K562 (cell line): Measurements from ENCODE around the gene NUSAP1. TPM values are rescaled to one million over a fixed set of nuclear protein-coding genes. Genes with fewer than 3 reads are reported as not detected.

Experiments used
- ATAC-seq: fragments of 200-7000 bp; cut with Tn5 transposase; 3 replicates; pipeline ENCODE4 v1.9.1; 2020; ENCODE audit warnings: moderate library complexity
- BruUV-seq: library from RNA; stranded (reverse); fragments of 400-500 nt; replicated peaks from 2 replicates; lab custom pipeline; 2021; lab: Mats Ljungman, UMichigan
- CTCF ChIA-PET: fragments of 300-600 bp; formaldehyde crosslinking; extraction: SDS; loops from one replicate; lab custom pipeline; 2021; ENCODE audit warnings: low intra/inter-chr PET ratio; lab: Yijun Ruan, JAX
- POLR2A ChIA-PET: fragments of 300-600, 350-650 bp; sonication (Branson Sonifier 250); formaldehyde crosslinking; extraction: SDS; loops from one replicate; lab custom pipeline; 2021; ENCODE audit warnings: antibody characterized with exemption, inconsistent platforms; lab: Yijun Ruan, JAX
- DNase-seq, 4 experiments: peaks; one replicate each; pipeline versions ENCODE4 v3.0.0 to v3.0.0-alpha.2; 2011 to 2018; ENCODE audit warnings: low spot score in 3 of 4, mixed read lengths in 3 of 4; ENCODE audit errors: extremely low read depth in 1 of 4
- FAIRE-seq: peaks from 2 replicates; lab custom pipeline; 2011; peaks lifted over from hg19 to GRCh38; lab: Jason Lieb, UNC
- H2AFZ ChIP-seq: 2 replicates; pipeline ENCODE4 v1.6.0; 2011; ENCODE audit warnings: low read depth, low read length, control low read depth, inconsistent platforms
- H3K27ac ChIP-seq: fragments of 200-600 bp; 3 replicates; pipeline ENCODE4 v1.8.0; 2011; ENCODE audit warnings: low read depth, mild to moderate bottlenecking, control low read depth, inconsistent platforms, low read length, moderate library complexity, mixed read lengths; ENCODE audit errors: extremely low read depth
- H3K27me3 ChIP-seq, 2 experiments: fragments of 300-600 bp in 1 of 2; 2 replicates in 1 of 2; 3 replicates in 1 of 2; pipeline versions ENCODE4 v1.6.0 to v1.8.0; 2011; ENCODE audit warnings: inconsistent platforms in 2 of 2, low read length in 2 of 2, mild to moderate bottlenecking in 1 of 2, mixed read lengths in 1 of 2, moderate library complexity in 1 of 2; ENCODE audit not compliant: control insufficient read depth in 2 of 2, insufficient read depth in 2 of 2
- H3K36me3 ChIP-seq: fragments of 300-600 bp; 3 replicates; pipeline ENCODE4 v1.8.0; 2011; ENCODE audit warnings: mild to moderate bottlenecking, low read length, inconsistent platforms; ENCODE audit not compliant: control insufficient read depth, insufficient read depth
- H3K4me1 ChIP-seq, 2 experiments: fragments of 200-600 bp in 1 of 2; replicated peaks in 1 of 2; 2 replicates in 1 of 2; 3 replicates in 1 of 2; pipeline versions ENCODE4 v1.5.1 to v1.8.0; 2011; ENCODE audit warnings: inconsistent platforms in 2 of 2, low read length in 2 of 2, mild to moderate bottlenecking in 1 of 2, mixed read lengths in 1 of 2, moderate library complexity in 1 of 2; ENCODE audit not compliant: control insufficient read depth in 2 of 2, insufficient read depth in 2 of 2
- H3K4me2 ChIP-seq: 2 replicates; pipeline ENCODE4 v1.6.1; 2011; ENCODE audit warnings: low read length, control low read depth, inconsistent platforms, mixed read lengths; ENCODE audit not compliant: insufficient read depth
- H3K4me3 ChIP-seq: fragments of 200-600 bp; sonication (generic), shearing (Covaris generic); 2 replicates; pipeline ENCODE4 v1.5.1; 2016; ENCODE audit warnings: control low read depth, inconsistent platforms
- H3K79me2 ChIP-seq: fragments of 200-600 bp; 3 replicates; pipeline ENCODE4 v1.8.0; 2011; ENCODE audit warnings: low read length, inconsistent platforms; ENCODE audit not compliant: control insufficient read depth, insufficient read depth
- H3K9ac ChIP-seq, 2 experiments: 2 replicates each; pipeline versions ENCODE4 v1.6.0 to v1.6.1; 2011; ENCODE audit warnings: low read depth in 2 of 2, low read length in 2 of 2, control low read depth in 1 of 2, inconsistent platforms in 1 of 2, mild to moderate bottlenecking in 1 of 2, mixed read lengths in 1 of 2; ENCODE audit not compliant: insufficient read depth in 1 of 2
- H3K9me1 ChIP-seq: one replicate; pipeline ENCODE4 v1.6.0; 2011; ENCODE audit warnings: inconsistent platforms, mild to moderate bottlenecking, low read length, moderate library complexity; ENCODE audit not compliant: control insufficient read depth, insufficient read depth
- H3K9me3 ChIP-seq: replicated peaks from 2 replicates; pipeline ENCODE4 v1.5.1; 2011; ENCODE audit warnings: low read depth, low read length, inconsistent platforms; ENCODE audit not compliant: control insufficient read depth, insufficient read depth
- H4K20me1 ChIP-seq: replicated peaks from 2 replicates; pipeline ENCODE4 v1.6.1; 2011; ENCODE audit warnings: low read length, inconsistent platforms, mixed read lengths; ENCODE audit not compliant: control insufficient read depth, insufficient read depth
- ARID3B ChIP-seq: fragments of 250-450 bp; sonication (Bioruptor Pico); IDR thresholded peaks from 2 replicates; pipeline ENCODE4 v1.4.0; 2020; ENCODE audit warnings: borderline replicate concordance
- DDX20 ChIP-seq: fragments of 450-650 bp; IDR thresholded peaks from 2 replicates; pipeline ENCODE4 v1.6.1; 2016; ENCODE audit warnings: missing genetic modification characterization, low read depth, mild to moderate bottlenecking, missing compliant biosample characterization, moderate library complexity
- PURB ChIP-seq: sonication (generic); formaldehyde crosslinking; IDR thresholded peaks from 2 replicates; pipeline ENCODE4 v1.9.0; 2021; ENCODE audit warnings: low read depth, mild to moderate bottlenecking, missing genetic modification reagents
- REST ChIP-seq, 2 experiments: fragments of 450-650 bp; formaldehyde crosslinking in 1 of 2; IDR thresholded peaks; 2 replicates each; pipeline versions ENCODE4 v1.4.0 to v1.6.1; 2014 to 2020; ENCODE audit warnings: mild to moderate bottlenecking in 2 of 2, borderline replicate concordance in 1 of 2, low read depth in 1 of 2
- ZNF764 ChIP-seq: fragments of 250-450 bp; sonication (Bioruptor Pico); IDR thresholded peaks from 2 replicates; pipeline ENCODE4 v1.4.0; 2020; ENCODE audit warnings: low read depth, mild to moderate bottlenecking, moderate library complexity
- WGBS: fragments of 100-300 bp; shearing (Covaris generic); methylation state at CpG from one replicate; pipeline ENCODE4 v1.1.6; 2016; ENCODE audit warnings: low coverage, mixed read lengths; ENCODE audit not compliant: insufficient coverage; ENCODE audit errors: missing lambda C conversion rate; 5-methylcytosine and 5-hydroxymethylcytosine counted together
- in situ Hi-C: fragments of 300-500 bp; cut with MboI; formaldehyde crosslinking; loops from 4 replicates; pipeline ENCODE4 v1.15.0; 2018; ENCODE audit warnings: inconsistent platforms, mixed read lengths
- intact Hi-C: fragments of 100-400 bp; cut with micrococcal nuclease; formaldehyde crosslinking; loops from 2 replicates; pipeline ENCODE4 v1.14.2; 2022
- polyA plus RNA-seq, 8 experiments: library from polyadenylated mRNA; depleted of rRNA in 4 of 8; stranded (reverse) in 5 of 8; unstranded in 3 of 8; fragments of >200 nt; fragmentation: Nextera tagmentation in 2 of 8; fragmentation: Illumina TruSeq in 1 of 8; extraction: Ambion mirVana in 2 of 8; extraction: Trizol in 1 of 8; gene quantifications; 2 replicates each; pipeline versions ENCODE4 v1.2.1 to v1.2.3, GENCODE V29; 2011 to 2014; ENCODE audit warnings: inconsistent platforms in 1 of 8, missing spikeins in 1 of 8
- total RNA-seq, 7 experiments: library from RNA; depleted of rRNA in 6 of 7; stranded (reverse); fragments of >200 nt in 6 of 7; fragmentation: Illumina TruSeq in 2 of 7; extraction: Trizol in 2 of 7; gene quantifications; 2 replicates each; pipeline versions ENCODE4 v1.2.1 to v1.2.3, GENCODE V29; 2011 to 2021; ENCODE audit warnings: low replicate concordance in 1 of 7

Gene NUSAP1
- total and polyA plus RNA-seq, 9 of the 15 experiments (the other 6 are each of a cell fraction or from before 2014, with no cell fraction given) = 119 to 266 (median 227) TPM

GRCh38 chr15:41323611-41324010 lies 9.1 kb upstream of the NUSAP1 start:
- Histone ChIP-seq H3K9me1 (no peaks in the 10 kb centered on the region), H3K4me2 (no peak overlapping the region), H3K9me3 (no peaks in the 10 kb centered on the region), H3K4me1 (no peaks in the 10 kb centered on the region; a peak in 1 of 5 replicates), H3K79me2 (no peaks in the 10 kb centered on the region)
- intact Hi-C loops = no loop called here
- 67% methylated on average over 1 of the region's 1 CpG for WGBS
- in situ Hi-C loops = no loop called here
- ATAC-seq (no peak), DNase-seq (no peak)
- TF ChIP-seq ARID3B (CRISPR knock-in tag) (no peak), REST (IDR thresholded peaks at IDR 0.05; ENCODE audit: borderline replicate concordance) (no peak), REST (CRISPR knock-in tag; IDR thresholded peaks at IDR 0.05; ENCODE audit: low read depth) (no peak), DDX20 (tag) (no peak), ZNF764 (CRISPR knock-in tag) (no peak), PURB (CRISPR knock-in tag) (no peak)
- TF ChIP-seq, all 486 proteins: peak for 0
- H3K4me3 ChIP-seq = no peak overlapping the region
- no peak overlapping the region for H2AFZ ChIP-seq
- peaks cover 31% of the 10 kb centered on the region; the same call in 1 of the 3 replicates for H3K36me3 ChIP-seq
- H3K27me3 ChIP-seq = no peaks in the 10 kb centered on the region
- no peak overlapping the region for H3K27ac ChIP-seq
- H4K20me1 ChIP-seq = no peaks in the 10 kb centered on the region
- CTCF ChIA-PET = no interaction called here
- FAIRE-seq = no peak
- no peak overlapping the region for H3K9ac ChIP-seq
- POLR2A ChIA-PET = interaction anchor here (0.6 to 3.5 kb wide), 6 partner anchors 9 to 105 kb away, joined by 3 to 19 read pairs (median 5); partner anchors contain the start of genes NUSAP1 and OIP5
- no TSS peak for BruUV-seq
